ENCODE data around the gene REPS1.

DNA sequence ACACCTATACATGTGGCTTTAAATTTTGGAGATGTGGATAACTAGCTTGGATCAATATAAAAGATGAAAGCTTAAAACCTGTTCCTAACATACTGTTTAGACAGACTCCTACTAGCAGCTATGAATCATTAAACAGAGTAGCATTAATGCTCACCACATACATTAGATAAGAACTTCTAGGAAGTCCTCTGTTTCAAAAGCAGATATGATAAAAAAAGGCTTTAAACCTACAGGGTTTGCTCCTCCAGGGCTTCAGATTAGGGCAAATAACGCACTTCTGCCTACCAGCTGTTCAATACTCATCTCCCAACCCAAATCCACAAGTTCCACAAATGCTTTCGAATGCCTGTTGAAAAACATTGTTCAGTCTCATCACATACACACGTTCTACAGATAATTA lies 1.5 kb downstream of the REPS1 start:
- TF ChIP-seq, protein P1, sequence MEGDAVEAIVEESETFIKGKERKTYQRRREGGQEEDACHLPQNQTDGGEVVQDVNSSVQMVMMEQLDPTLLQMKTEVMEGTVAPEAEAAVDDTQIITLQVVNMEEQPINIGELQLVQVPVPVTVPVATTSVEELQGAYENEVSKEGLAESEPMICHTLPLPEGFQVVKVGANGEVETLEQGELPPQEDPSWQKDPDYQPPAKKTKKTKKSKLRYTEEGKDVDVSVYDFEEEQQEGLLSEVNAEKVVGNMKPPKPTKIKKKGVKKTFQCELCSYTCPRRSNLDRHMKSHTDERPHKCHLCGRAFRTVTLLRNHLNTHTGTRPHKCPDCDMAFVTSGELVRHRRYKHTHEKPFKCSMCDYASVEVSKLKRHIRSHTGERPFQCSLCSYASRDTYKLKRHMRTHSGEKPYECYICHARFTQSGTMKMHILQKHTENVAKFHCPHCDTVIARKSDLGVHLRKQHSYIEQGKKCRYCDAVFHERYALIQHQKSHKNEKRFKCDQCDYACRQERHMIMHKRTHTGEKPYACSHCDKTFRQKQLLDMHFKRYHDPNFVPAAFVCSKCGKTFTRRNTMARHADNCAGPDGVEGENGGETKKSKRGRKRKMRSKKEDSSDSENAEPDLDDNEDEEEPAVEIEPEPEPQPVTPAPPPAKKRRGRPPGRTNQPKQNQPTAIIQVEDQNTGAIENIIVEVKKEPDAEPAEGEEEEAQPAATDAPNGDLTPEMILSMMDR (IDR thresholded peaks at IDR 0.05): no peak
- no peak for TF ChIP-seq POLR2A (IDR thresholded peaks at IDR 0.05)
